ENCODE data around the gene USP46. TPM values are rescaled to one million over a fixed set of nuclear protein-coding genes. Genes with fewer than 3 reads are reported as not detected.

The USP46 gene
- total RNA-seq, 6 experiments from 2014 or later = 4.0 to 5.7 (median 4.9) TPM

DNA sequence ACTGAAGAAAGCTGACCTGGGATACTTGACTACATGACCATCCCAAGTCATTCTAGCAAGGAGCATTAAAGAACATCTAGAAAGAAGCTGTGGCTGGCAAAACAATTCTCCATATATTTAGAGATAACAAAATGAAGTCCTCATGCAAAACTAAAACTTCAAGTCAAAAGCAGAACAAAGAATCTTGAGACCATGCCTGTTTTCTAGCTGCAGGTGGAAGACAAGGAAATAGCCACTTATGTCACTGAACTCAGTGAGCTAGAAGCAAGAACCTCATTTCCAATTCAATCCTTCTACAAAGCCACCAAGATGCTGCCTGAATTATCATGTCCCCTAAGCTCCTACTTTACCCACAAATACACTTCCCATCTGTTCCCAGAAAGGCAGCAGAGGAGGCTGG lies 13.8 kb downstream of the USP46 start:
- intact Hi-C loops (cut with DNase I) = no loop called here
- no peak overlapping the region for H3K4me3 ChIP-seq
- no peak overlapping the region for H3K27ac ChIP-seq
- DNase-seq (no peak), ATAC-seq (no peak)
- H3K4me1 ChIP-seq = peaks cover 0 to 9% (median 0%) of the 10 kb centered on the region in 4 donors
- H3K27me3 ChIP-seq = no peaks in the 10 kb centered on the region
- TF ChIP-seq CTCF (IDR thresholded peaks at IDR 0.05) (no peak), POLR2A (IDR thresholded peaks at IDR 0.05) (no peak)
- no peaks in the 10 kb centered on the region for H3K9me3 ChIP-seq
- no peaks in the 10 kb centered on the region for H3K36me3 ChIP-seq

- intact Hi-C loops (cut with DNase I) = no loop called here
- Histone ChIP-seq H3K36me3 (no peaks in the 10 kb centered on the region), H3K9me3 (no peaks in the 10 kb centered on the region), H3K4me3 (no peak overlapping the region), H3K27ac (no peak overlapping the region), H3K27me3 (no peaks in the 10 kb centered on the region), H3K4me1 (peaks cover 0 to 9% (median 0%) of the 10 kb centered on the region in 4 donors)
- ATAC-seq = peak; percentile 96 to 98 (median 98)
- DNase-seq = peak; percentile 89 to 95 (median 91)
- no peak for TF ChIP-seq POLR2A (IDR thresholded peaks at IDR 0.05)
- TF ChIP-seq CTCF (IDR thresholded peaks at IDR 0.05) = no peak
- 9% methylated on average over 3 of the region's 4 CpGs for WGBS (ENCODE audit: insufficient coverage, low coverage, low lambda C conversion rate, missing lambda C conversion rate)
These were observed 15.3 kb downstream of the USP46 start for GRCh38 chr4:52643785-52644244.

DNA sequence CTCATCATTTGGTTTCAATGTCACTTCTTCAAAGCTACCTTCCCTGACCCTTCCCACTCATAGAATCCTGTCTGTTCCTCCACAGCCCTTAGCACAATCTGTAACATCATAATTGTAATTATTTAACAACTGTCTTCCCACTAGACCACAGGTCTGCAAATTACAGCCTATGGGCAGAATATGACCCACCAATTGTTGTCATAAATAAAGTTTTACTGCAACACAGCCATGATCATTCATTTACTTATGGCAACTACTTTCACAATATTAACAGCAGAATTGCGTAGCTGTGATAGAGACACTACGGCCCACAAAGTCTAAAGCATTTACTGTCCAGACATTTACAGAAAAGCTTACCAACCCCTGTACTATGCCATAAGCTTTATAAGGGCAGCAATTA lies 15.9 kb downstream of the USP46 start:
- no peak for TF ChIP-seq CTCF (IDR thresholded peaks at IDR 0.05)
- TF ChIP-seq POLR2A (IDR thresholded peaks at IDR 0.05) = no peak

GRCh38 chr4:52641854-52642563 lies 17.1 kb downstream of the USP46 start:
- Histone ChIP-seq H3K4me1 (peaks cover 0 to 9% (median 0%) of the 10 kb centered on the region in 4 donors), H3K27ac (no peak overlapping the region), H3K4me3 (no peak overlapping the region), H3K27me3 (no peaks in the 10 kb centered on the region), H3K9me3 (no peaks in the 10 kb centered on the region), H3K36me3 (no peaks in the 10 kb centered on the region)
- 70% methylated on average over 3 of the region's 3 CpGs for WGBS (ENCODE audit: insufficient coverage, low coverage, low lambda C conversion rate, missing lambda C conversion rate)
- intact Hi-C loops (cut with DNase I) = no loop called here
- DNase-seq = no peak
- no peak for ATAC-seq
- TF ChIP-seq POLR2A (IDR thresholded peaks at IDR 0.05) (no peak), CTCF (IDR thresholded peaks at IDR 0.05) (no peak)

More for the DNA sequence above, 15.9 kb downstream of the USP46 start:
- Histone ChIP-seq H3K27me3 (no peaks in the 10 kb centered on the region), H3K27ac (no peak overlapping the region), H3K36me3 (no peaks in the 10 kb centered on the region), H3K4me3 (no peak overlapping the region), H3K9me3 (no peaks in the 10 kb centered on the region), H3K4me1 (peaks cover 0 to 9% (median 0%) of the 10 kb centered on the region in 4 donors)
- 51% methylated on average over 2 of the region's 2 CpGs for WGBS (ENCODE audit: insufficient coverage, low coverage, low lambda C conversion rate, missing lambda C conversion rate)
- no peak for DNase-seq
- intact Hi-C loops (cut with DNase I) = no loop called here
- ATAC-seq = no peak
